H9 (cell line): ENCODE measurements around the gene CDH24. TPM values are rescaled to one million over a fixed set of nuclear protein-coding genes. Genes with fewer than 3 reads are reported as not detected.

ENCODE experiments used
- DNase-seq: peaks from one replicate; pipeline ENCODE4 v3.0.0-alpha.2; 2017
- H2AFZ ChIP-seq: one replicate; pipeline ENCODE4 v1.6.1; 2013; ENCODE audit warnings: mild to moderate bottlenecking, low read length, control low read depth, moderate library complexity
- H2AK5ac ChIP-seq: 2 replicates; pipeline ENCODE4 v1.6.1; 2013; ENCODE audit warnings: low read length, control low read depth, mixed read lengths; ENCODE audit not compliant: insufficient read length
- H2BK120ac ChIP-seq: one replicate; pipeline ENCODE4 v1.6.1; 2013; ENCODE audit warnings: low read depth, mild to moderate bottlenecking, low read length, control low read depth, inconsistent platforms; ENCODE audit not compliant: poor library complexity, severe bottlenecking
- H2BK12ac ChIP-seq: 2 replicates; pipeline ENCODE4 v1.6.1; 2013; ENCODE audit warnings: low read length, control low read depth, mixed read lengths, low read depth; ENCODE audit not compliant: insufficient read length
- H2BK15ac ChIP-seq: 2 replicates; pipeline ENCODE4 v1.6.1; 2013; ENCODE audit warnings: low read depth, low read length, control low read depth
- H2BK20ac ChIP-seq: one replicate; pipeline ENCODE4 v1.6.1; 2013; ENCODE audit warnings: low read depth, mild to moderate bottlenecking, low read length, control low read depth, inconsistent platforms; ENCODE audit not compliant: poor library complexity, severe bottlenecking
- H2BK5ac ChIP-seq: 2 replicates; pipeline ENCODE4 v1.6.1; 2013; ENCODE audit warnings: low read length, control low read depth, mixed read lengths; ENCODE audit not compliant: insufficient read length
- H3K14ac ChIP-seq: 2 replicates; pipeline ENCODE4 v1.6.1; 2013; ENCODE audit warnings: low read length, control low read depth; ENCODE audit not compliant: insufficient read depth
- H3K18ac ChIP-seq: 2 replicates; pipeline ENCODE4 v1.6.1; 2013; ENCODE audit warnings: low read depth, mild to moderate bottlenecking, mixed read lengths, low read length, control low read depth; ENCODE audit not compliant: insufficient read length
- H3K23ac ChIP-seq: 2 replicates; pipeline ENCODE4 v1.6.1; 2013; ENCODE audit warnings: low read length, control low read depth, mixed read lengths, low read depth; ENCODE audit not compliant: insufficient read length
- H3K23me2 ChIP-seq: 2 replicates; pipeline ENCODE4 v1.6.1; 2013; ENCODE audit warnings: low read depth, mild to moderate bottlenecking, mixed read lengths, low read length, control low read depth; ENCODE audit not compliant: insufficient read length, poor library complexity, severe bottlenecking
- H3K27ac ChIP-seq: 2 replicates; pipeline ENCODE4 v1.5.1; 2013; ENCODE audit warnings: low read length, control low read depth, mixed read lengths, low read depth; ENCODE audit not compliant: insufficient read length
- H3K27me3 ChIP-seq: 2 replicates; pipeline ENCODE4 v1.6.1; 2013; ENCODE audit warnings: low read length, control low read depth, inconsistent platforms; ENCODE audit not compliant: insufficient read depth
- H3K4ac ChIP-seq: 2 replicates; pipeline ENCODE4 v1.6.1; 2013; ENCODE audit warnings: low read depth, mild to moderate bottlenecking, control low read depth, inconsistent platforms, low read length, moderate library complexity
- H3K4me1 ChIP-seq: 2 replicates; pipeline ENCODE4 v1.6.1; 2013; ENCODE audit warnings: low read length, control low read depth, inconsistent platforms; ENCODE audit not compliant: insufficient read depth
- H3K4me2 ChIP-seq: 2 replicates; pipeline ENCODE4 v1.6.1; 2013; ENCODE audit warnings: low read length, control low read depth, mixed read lengths; ENCODE audit not compliant: insufficient read length, insufficient read depth
- H3K56ac ChIP-seq: 2 replicates; pipeline ENCODE4 v1.6.1; 2013; ENCODE audit warnings: low read depth, mild to moderate bottlenecking, mixed read lengths, low read length, control low read depth; ENCODE audit not compliant: insufficient read length
- H3K79me1 ChIP-seq: 2 replicates; pipeline ENCODE4 v1.6.1; 2013; ENCODE audit warnings: low read depth, mild to moderate bottlenecking, moderate library complexity, low read length, control low read depth, inconsistent platforms; ENCODE audit not compliant: insufficient read depth, poor library complexity, severe bottlenecking
- H3K79me2 ChIP-seq: 2 replicates; pipeline ENCODE4 v1.6.1; 2013; ENCODE audit warnings: low read length, control low read depth, inconsistent platforms; ENCODE audit not compliant: insufficient read depth
- H3K9ac ChIP-seq: 2 replicates; pipeline ENCODE4 v1.6.1; 2013; ENCODE audit warnings: low read length, control low read depth, mixed read lengths; ENCODE audit not compliant: insufficient read length; ENCODE audit errors: extremely low read depth
- H3K9me3 ChIP-seq: one replicate; pipeline ENCODE4 v1.6.1; 2013; ENCODE audit warnings: low read depth, low read length, inconsistent platforms; ENCODE audit not compliant: control insufficient read depth
- H3T11ph ChIP-seq: one replicate; pipeline ENCODE4 v1.6.1; 2013; ENCODE audit warnings: mild to moderate bottlenecking, low read length, control low read depth, inconsistent platforms
- H4K20me1 ChIP-seq: one replicate; pipeline ENCODE4 v1.6.1; 2013; ENCODE audit not compliant: control insufficient read depth, insufficient read length, insufficient read depth
- H4K5ac ChIP-seq: 2 replicates; pipeline ENCODE4 v1.6.1; 2013; ENCODE audit warnings: low read depth, mild to moderate bottlenecking, mixed read lengths, low read length, control low read depth; ENCODE audit not compliant: insufficient read length
- H4K8ac ChIP-seq: replicated peaks from 2 replicates; pipeline ENCODE4 v1.6.1; 2013; ENCODE audit warnings: low read length, control low read depth, mixed read lengths, low read depth; ENCODE audit not compliant: insufficient read length
- H4K91ac ChIP-seq: 2 replicates; pipeline ENCODE4 v1.6.1; 2013; ENCODE audit warnings: low read depth, mild to moderate bottlenecking, moderate library complexity, mixed read lengths, low read length, control low read depth; ENCODE audit not compliant: insufficient read length
- H3K27ac Mint-ChIP-seq, 3 experiments: 2 replicates in 2 of 3; 3 replicates in 1 of 3; pipeline ENCODE4 v1.8.0; 2020 to 2021; ENCODE audit warnings: mixed read lengths in 3 of 3, mild to moderate bottlenecking in 1 of 3, moderate library complexity in 1 of 3
- H3K27me3 Mint-ChIP-seq: 2 replicates; pipeline ENCODE4 v1.8.0; 2021; ENCODE audit warnings: low read depth, mild to moderate bottlenecking, moderate library complexity, mixed read lengths
- H3K36me3 Mint-ChIP-seq, 3 experiments: 2 replicates in 2 of 3; 3 replicates in 1 of 3; pipeline ENCODE4 v1.8.0; 2020 to 2021; ENCODE audit warnings: low read depth in 3 of 3, mixed read lengths in 3 of 3; ENCODE audit not compliant: insufficient read depth in 1 of 3
- H3K4me1 Mint-ChIP-seq, 2 experiments: 2 replicates each; pipeline ENCODE4 v1.8.0; 2020; ENCODE audit warnings: mixed read lengths in 2 of 2
- H3K4me3 Mint-ChIP-seq, 2 experiments: 2 replicates in 1 of 2; 3 replicates in 1 of 2; pipeline ENCODE4 v1.8.0; 2020 to 2021; ENCODE audit warnings: mild to moderate bottlenecking in 2 of 2, mixed read lengths in 2 of 2, moderate library complexity in 1 of 2
- H3K9me3 Mint-ChIP-seq, 2 experiments: 2 replicates in 1 of 2; 3 replicates in 1 of 2; pipeline ENCODE4 v1.8.0; 2020; ENCODE audit warnings: mild to moderate bottlenecking in 2 of 2, mixed read lengths in 2 of 2, moderate library complexity in 1 of 2
- CTCF ChIP-seq: fragments of 200-600 bp; sonication (generic); conservative IDR thresholded peaks from 3 replicates; pipeline ENCODE4 v1.8.0; 2021; ENCODE audit warnings: antibody characterized with exemption, mild to moderate bottlenecking
- WGBS: extraction: QIAGEN DNeasy Blood & Tissue Kit; methylation state at CpG from one replicate; pipeline ENCODE4 v1.1.7; 2013; ENCODE audit warnings: missing lambda C conversion rate, low lambda C conversion rate, mixed read lengths; ENCODE audit not compliant: insufficient read length; ENCODE audit errors: extremely low coverage; 5-methylcytosine and 5-hydroxymethylcytosine counted together
- total RNA-seq: library from RNA; stranded (reverse); gene quantifications from 2 replicates; pipeline ENCODE4 v1.2.1, GENCODE V29; 2021

The CDH24 gene
- total RNA-seq, 1 experiment from 2014 or later = 16.7 TPM

GRCh38 chr14:23063601-23064000 is 6.3 kb upstream of the CDH24 start:
- Histone ChIP-seq H3K4me1 (no peaks in the 10 kb centered on the region), H3K79me2 (no peaks in the 10 kb centered on the region), H2BK15ac (no peak overlapping the region), H2AFZ (no peak overlapping the region), H2AK5ac (no peak overlapping the region), H3K4ac (no peak overlapping the region), H2BK20ac (no peak overlapping the region), H3K23ac (no peak overlapping the region), H2BK120ac (no peak overlapping the region), H4K20me1 (no peaks in the 10 kb centered on the region), H4K8ac (no peak overlapping the region), H4K91ac (no peak overlapping the region), H3K79me1 (peaks cover 17% of the 10 kb centered on the region), H2BK12ac (no peak overlapping the region), H3K27me3 (no peaks in the 10 kb centered on the region), H3K18ac (no peak overlapping the region), H3K14ac (no peak overlapping the region), H3K56ac (no peak overlapping the region), H4K5ac (no peak overlapping the region), H3K4me2 (no peak overlapping the region), H2BK5ac (no peak overlapping the region), H3K27ac (no peak overlapping the region), H3K9ac (no peak overlapping the region), H3T11ph (no peak overlapping the region), H3K9me3 (no peaks in the 10 kb centered on the region), H3K23me2 (no peaks in the 10 kb centered on the region)
- H3K27ac Mint-ChIP-seq = peak overlapping the region in 2 of 3 experiments; percentile 9 to 12; a peak in 2 of 7 replicates
- H3K36me3 Mint-ChIP-seq = peaks cover 66 to 100% (median 91%) of the 10 kb centered on the region in 3 experiments
- H3K27me3 Mint-ChIP-seq = peaks cover 1% of the 10 kb centered on the region
- TF ChIP-seq CTCF = no peak
- no CpG with 5 or more reads among the region's 5 CpGs for WGBS
- peaks cover 6 to 19% of the 10 kb centered on the region in 2 experiments for H3K4me1 Mint-ChIP-seq
- H3K9me3 Mint-ChIP-seq = no peaks in the 10 kb centered on the region
- no peak for DNase-seq
- no peak overlapping the region for H3K4me3 Mint-ChIP-seq
